Stromal cell of bone marrow (primary cell): ENCODE data around the gene ZNF500.

ENCODE experiments used
- DNase-seq: peaks from one replicate; pipeline ENCODE4 v3.0.0-alpha.2; 2012; ENCODE audit warnings: low read depth

ZNF500 gene

GRCh38 chr16:4704491-4704890, 62.5 kb downstream of the ZNF500 start:
- DNase-seq = no peak

GRCh38 chr16:4703906-4704305, 63.1 kb downstream of the ZNF500 start:
- DNase-seq = no peak

GRCh38 chr16:4702466-4702808, 64.5 kb downstream of the ZNF500 start:
- DNase-seq = no peak

- no peak for DNase-seq
Measured at GRCh38 chr16:4701791-4702465, 65.0 kb downstream of the ZNF500 start.

GRCh38 chr16:4700997-4701743, 65.8 kb downstream of the ZNF500 start:
- no peak for DNase-seq

GRCh38 chr16:4700380-4700996, 66.5 kb downstream of the ZNF500 start:
- DNase-seq = no peak

GRCh38 chr16:4699046-4699556, 67.9 kb downstream of the ZNF500 start:
- no peak for DNase-seq

GRCh38 chr16:4698321-4699045, 68.5 kb downstream of the ZNF500 start:
- no peak for DNase-seq
